Measurements from ENCODE around the gene PCLO.
"Not testable (repeated sequence)": the region's sequence is repeated elsewhere in the genome, so short reads cannot be mapped to it uniquely, and the experiment has no call there.

PCLO gene

DNA sequence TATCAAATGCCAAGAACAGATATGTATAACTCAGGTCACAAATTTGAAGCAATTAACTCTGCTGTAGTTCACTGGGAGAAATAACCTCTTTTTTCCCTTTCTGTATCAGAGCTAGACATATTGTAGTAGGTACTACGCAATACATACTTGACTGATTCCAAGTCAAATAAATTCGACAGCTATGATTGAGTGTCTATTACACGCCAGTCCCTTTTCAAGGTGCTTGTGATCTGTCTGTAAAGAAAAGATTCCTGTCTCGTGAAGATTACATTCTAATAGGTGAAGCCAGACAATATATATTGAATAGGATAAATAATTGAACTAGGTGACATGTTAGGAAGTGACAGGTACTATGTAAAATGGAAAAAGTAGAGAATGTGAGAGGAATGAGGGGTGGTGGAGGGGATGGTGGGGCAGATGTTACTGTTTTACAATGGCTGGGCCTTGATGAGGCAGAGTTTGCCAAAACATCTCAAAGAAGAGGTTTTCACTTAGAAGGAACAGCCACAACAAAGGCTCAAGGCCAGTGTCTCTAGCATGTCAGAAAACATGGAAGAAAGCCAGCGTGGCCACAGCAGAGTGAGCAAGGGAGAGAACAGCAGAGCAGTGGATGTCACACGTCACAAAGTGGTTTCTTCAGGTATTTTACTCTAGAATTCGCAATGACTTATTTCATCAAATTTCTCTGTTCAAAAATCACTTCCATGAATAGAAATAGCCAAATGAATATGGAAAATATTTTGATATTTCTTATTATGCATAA, 436.5 kb downstream of the PCLO start:
- FAIRE-seq, result no peak

DNA sequence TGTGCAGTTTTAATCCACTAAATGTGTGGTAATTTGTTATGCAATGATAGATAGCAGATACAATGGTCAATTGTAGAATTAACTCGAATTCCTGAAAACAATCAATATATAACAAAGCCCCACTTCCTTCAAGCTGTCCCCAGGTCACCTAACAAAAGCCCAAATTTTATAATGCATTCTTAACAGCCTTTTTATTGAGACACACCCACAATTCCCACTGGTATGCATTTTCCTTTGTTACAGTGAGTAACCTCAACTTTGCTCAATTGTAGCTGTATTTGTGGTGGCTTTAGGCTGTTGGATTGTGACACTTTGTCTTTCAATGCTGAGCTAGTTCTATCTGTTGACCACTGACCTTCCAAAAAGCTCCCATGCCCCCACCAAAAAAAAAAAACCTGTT, 439.3 kb downstream of the PCLO start:
- no peak for FAIRE-seq

DNA sequence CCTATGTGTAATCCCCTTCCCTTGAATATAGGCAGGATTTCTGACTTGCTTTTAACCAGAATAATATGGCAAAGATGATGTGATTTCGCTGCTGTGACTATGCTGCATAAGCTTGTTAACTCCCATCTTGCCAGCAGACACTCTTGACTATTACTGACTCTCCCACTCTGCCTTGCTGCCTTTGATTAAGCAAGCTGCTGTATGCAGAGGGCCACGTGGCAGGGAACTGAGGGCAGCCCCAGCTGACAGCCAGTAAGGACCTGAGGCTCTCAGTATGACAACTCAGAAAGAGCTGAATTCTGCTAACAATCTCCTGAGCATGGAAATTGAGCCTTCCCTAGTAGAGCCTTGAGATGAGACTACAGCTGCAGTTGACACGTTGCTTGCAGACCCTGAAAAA, 439.7 kb downstream of the PCLO start:
- FAIRE-seq, result no peak

DNA sequence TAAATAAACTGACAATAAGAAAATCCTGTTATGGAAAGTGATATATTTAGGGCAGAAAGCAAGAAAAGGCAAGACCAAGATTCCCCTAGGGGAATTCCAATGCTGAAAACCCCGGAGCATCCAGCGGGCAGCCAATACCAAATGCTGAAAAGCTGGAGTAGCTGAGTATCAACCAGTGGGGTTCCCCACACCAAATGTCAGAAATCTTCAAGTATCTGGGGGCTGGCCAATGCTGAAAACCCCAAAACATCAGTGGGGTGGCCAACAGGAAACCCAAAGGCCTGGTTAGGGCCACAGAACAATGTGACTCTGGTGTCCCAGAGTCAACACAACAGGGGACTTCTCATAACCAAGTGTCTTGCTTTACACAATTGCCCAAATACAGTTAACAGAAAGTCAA, 447.3 kb downstream of the PCLO start:
- FAIRE-seq, result no peak

DNA sequence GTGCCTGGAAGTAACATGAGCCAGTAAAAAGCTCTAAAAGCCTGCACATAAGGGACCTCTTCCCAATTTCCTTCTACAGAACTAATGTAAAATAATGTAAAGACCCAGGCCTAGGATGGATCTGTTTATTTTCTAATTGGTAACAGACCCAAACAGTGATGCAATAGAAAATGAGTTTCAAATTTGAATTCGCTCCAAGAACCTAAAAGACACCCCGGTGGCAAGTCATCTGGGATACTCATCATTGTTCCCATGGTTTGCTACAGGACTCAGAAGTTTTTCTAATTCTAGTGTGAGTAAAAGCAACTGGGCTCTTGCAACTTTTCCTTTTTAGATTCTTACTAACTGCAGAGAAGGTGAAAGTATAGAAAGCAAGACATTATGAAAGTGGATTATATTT, 447.8 kb downstream of the PCLO start:
- FAIRE-seq, result no peak

DNA sequence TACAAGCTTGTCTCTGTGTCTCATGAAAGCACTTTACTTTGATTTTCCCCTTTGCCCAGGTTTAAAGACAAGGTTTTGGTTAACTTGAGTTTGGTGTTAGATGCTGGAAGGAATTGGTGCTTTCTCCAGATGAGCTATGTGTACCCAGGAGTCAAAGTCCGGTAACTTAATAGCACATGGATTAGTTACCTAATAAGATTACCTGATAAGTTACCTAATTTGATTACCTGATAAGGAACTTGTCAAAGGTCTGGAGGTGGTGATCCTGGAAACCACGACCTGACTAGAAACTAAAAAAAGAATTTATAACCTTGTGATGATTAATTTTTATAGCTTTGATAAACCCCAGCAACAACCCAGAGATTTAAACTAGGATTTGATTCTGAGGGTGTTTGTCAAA, 449.2 kb downstream of the PCLO start:
- FAIRE-seq, result no peak

DNA sequence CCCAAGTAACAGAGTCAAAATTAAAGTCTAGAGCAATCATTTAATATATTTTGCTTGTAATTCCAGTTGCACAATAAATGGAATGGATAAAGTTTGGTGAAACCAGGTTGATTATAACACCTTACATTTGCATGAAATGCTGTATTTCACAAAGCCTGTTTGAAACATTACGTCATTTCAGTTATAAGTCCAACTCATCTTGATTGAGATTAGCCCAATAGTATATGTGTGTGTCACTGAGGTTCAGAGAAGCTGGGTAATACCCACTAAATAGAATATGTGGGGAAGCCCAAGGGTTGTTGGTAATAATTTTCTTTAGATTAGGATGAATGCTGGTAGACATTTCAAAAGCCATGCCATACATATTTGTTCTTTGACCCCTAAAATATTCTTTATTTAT, 456.3 kb downstream of the PCLO start:
- not testable (repeated sequence) for FAIRE-seq

DNA sequence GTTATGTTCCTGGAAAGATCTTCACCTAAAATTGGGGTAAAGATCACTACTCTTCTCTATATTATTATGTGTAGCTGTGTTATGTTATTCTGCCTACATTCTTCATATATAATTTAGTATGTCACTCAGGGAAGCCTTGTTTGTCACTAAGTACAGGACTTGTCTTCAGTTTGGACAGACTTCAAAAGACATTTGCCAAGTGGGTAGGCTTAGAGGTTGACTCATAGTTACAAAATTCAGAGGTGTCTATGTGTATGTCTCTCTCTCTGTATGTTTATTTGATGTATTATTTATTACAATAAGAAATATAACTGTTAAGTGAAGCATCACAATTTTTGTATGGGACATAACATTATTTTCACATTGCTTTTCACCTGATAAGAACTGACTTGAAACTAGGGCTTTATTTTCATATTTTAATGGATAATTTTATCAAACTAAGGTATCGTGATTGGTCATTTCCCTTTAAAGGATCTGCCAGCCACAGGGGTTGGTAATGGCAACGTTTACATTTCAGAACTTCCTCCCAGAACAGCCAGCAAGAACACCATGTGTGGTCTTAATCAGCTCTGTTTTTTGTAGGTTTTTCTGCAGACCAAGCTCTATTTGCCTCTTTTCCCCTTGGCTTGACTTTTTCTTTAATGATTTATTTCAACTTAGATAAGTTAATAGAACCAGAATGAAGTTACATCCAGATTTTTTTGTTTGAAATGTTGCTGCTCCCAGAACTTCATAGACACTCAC, 457.0 kb downstream of the PCLO start:
- FAIRE-seq, result no peak

DNA sequence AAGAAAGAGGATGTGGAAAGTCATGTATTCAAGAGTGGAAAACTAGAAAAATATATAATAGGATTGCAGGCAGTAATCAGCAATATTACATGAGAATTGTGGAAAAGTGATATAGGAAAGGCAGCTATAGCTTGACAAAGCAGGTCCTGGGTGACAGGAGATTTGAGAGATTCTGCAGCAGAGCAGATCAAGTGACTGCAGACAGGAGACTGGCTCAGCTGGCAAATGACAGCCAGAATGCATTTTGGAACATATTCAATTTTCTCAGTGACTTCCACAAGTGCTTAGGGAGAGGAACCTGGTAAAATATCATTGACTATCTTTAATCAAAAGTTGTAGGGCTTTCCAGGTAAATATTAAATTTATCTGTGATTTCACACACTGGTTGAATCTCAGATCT, 458.6 kb downstream of the PCLO start:
- no peak for FAIRE-seq
